Peyer's patch (tissue), 4 donors: ENCODE results near the gene MGLL. TPM values are rescaled to one million over a fixed set of nuclear protein-coding genes. Genes with fewer than 3 reads are reported as not detected.

ENCODE experiments used
- DNase-seq, 3 donors: peaks; one replicate each; pipeline ENCODE4 v3.0.0-alpha.2; 2017 to 2019
- H3K27ac ChIP-seq, 4 donors: fragments of 200-600 bp; sonication (generic); one replicate each; pipeline ENCODE4 v1.5.1; 2016 to 2019
- H3K27me3 ChIP-seq, 2 donors: fragments of 200-600 bp; sonication (generic); one replicate each; pipeline ENCODE4 v1.5.1; 2019
- H3K36me3 ChIP-seq, 3 donors: fragments of 200-600 bp; sonication (generic); one replicate each; pipeline ENCODE4 v1.5.1; 2016 to 2019
- H3K4me1 ChIP-seq, 4 donors: fragments of 200-600 bp; sonication (generic); one replicate each; pipeline ENCODE4 v1.5.1; 2016 to 2019
- H3K4me3 ChIP-seq, 4 donors: fragments of 200-600 bp; sonication (generic); 1 replicate in 3 of 4; 2 replicates in 1 of 4; pipeline ENCODE4 v1.5.1; 2016 to 2019; ENCODE audit warnings: mild to moderate bottlenecking in 1 of 4
- H3K9me3 ChIP-seq, 4 donors: fragments of 200-600 bp; sonication (generic); one replicate each; pipeline ENCODE4 v1.5.1; 2016 to 2019; ENCODE audit warnings: mild to moderate bottlenecking in 1 of 4
- POLR2A ChIP-seq, 2 donors: fragments of 450-650 bp; IDR thresholded peaks; one replicate each; pipeline ENCODE4 v1.5.1; 2017; ENCODE audit warnings: antibody characterized with exemption in 2 of 2, mild to moderate bottlenecking in 2 of 2, moderate library complexity in 2 of 2
- total RNA-seq, 4 donors: library from RNA; depleted of rRNA; stranded (reverse); fragments of >200 nt; gene quantifications; one replicate each; pipeline ENCODE4 v1.1.0, GENCODE V29; 2016
- TF ChIP-seq, protein P1 (sequence below), 6 experiments: fragments of 450-650 bp in 4 of 6; fragments of 200-600 bp in 2 of 6; sonication (generic) in 1 of 6; IDR thresholded peaks; one replicate each; pipeline ENCODE4 v1.5.1; 2017 to 2019; ENCODE audit warnings: antibody characterized with exemption in 6 of 6, mild to moderate bottlenecking in 3 of 6, moderate library complexity in 1 of 6

The MGLL gene
- total RNA-seq, 4 donors from 2014 or later = 56.1 to 180 (median 143) TPM

- peak in 1 of 3 donors; percentile 29 for DNase-seq
- TF ChIP-seq, protein P1, sequence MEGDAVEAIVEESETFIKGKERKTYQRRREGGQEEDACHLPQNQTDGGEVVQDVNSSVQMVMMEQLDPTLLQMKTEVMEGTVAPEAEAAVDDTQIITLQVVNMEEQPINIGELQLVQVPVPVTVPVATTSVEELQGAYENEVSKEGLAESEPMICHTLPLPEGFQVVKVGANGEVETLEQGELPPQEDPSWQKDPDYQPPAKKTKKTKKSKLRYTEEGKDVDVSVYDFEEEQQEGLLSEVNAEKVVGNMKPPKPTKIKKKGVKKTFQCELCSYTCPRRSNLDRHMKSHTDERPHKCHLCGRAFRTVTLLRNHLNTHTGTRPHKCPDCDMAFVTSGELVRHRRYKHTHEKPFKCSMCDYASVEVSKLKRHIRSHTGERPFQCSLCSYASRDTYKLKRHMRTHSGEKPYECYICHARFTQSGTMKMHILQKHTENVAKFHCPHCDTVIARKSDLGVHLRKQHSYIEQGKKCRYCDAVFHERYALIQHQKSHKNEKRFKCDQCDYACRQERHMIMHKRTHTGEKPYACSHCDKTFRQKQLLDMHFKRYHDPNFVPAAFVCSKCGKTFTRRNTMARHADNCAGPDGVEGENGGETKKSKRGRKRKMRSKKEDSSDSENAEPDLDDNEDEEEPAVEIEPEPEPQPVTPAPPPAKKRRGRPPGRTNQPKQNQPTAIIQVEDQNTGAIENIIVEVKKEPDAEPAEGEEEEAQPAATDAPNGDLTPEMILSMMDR (IDR thresholded peaks at IDR 0.05) = no peak
- TF ChIP-seq POLR2A (IDR thresholded peaks at IDR 0.05) = no peak
- Histone ChIP-seq H3K27me3 (no peaks in the 10 kb centered on the region), H3K9me3 (no peaks in the 10 kb centered on the region), H3K4me3 (no peak overlapping the region), H3K4me1 (peaks cover 3 to 38% (median 7%) of the 10 kb centered on the region in 4 donors), H3K27ac (peak overlapping the region in 3 of 4 donors; percentile 17 to 33 (median 31)), H3K36me3 (no peaks in the 10 kb centered on the region)
These were observed 87.4 kb downstream of the MGLL start for GRCh38 chr3:127734754-127735473.

DNA sequence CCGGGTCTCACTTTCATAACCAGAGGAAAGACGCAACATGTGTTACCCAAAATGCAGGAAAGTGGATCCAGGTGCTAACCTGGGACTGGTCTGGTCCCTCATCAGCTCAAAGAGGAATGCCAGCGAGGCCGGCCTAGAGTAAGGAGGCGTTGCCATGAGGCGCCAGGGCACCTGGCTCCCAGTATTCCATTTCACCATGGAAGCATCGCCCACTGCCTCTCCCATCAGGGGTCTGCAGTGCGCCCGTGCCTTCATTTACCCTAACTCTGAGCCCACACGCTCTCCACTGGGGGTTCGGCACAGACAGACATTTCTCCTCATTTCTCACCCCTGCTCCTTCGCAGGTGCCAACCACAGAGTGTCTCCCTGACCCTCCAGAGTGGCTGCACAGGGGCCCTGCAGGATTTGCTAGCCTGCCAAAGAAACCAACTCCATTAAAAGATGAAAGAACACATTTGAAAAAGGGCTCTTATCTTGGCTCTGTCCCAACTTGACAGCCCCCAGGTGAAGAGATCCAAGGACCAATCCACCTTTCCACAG lies 88.1 kb downstream of the MGLL start:
- TF ChIP-seq, protein P1 (IDR thresholded peaks at IDR 0.05) = no peak
- TF ChIP-seq POLR2A (IDR thresholded peaks at IDR 0.05) = no peak
- no peaks in the 10 kb centered on the region for H3K9me3 ChIP-seq
- H3K27ac ChIP-seq = peak overlapping the region in 3 of 4 donors; percentile 17 to 33 (median 31)
- H3K4me1 ChIP-seq = peaks cover 3 to 38% (median 7%) of the 10 kb centered on the region in 4 donors
- H3K4me3 ChIP-seq = no peak overlapping the region
- no peaks in the 10 kb centered on the region for H3K27me3 ChIP-seq
- H3K36me3 ChIP-seq = no peaks in the 10 kb centered on the region
- peak in 1 of 3 donors; percentile 9 for DNase-seq

- H3K27me3 ChIP-seq = no peaks in the 10 kb centered on the region
- H3K9me3 ChIP-seq = no peaks in the 10 kb centered on the region
- DNase-seq = no peak
- H3K4me3 ChIP-seq = no peak overlapping the region
- H3K36me3 ChIP-seq = no peaks in the 10 kb centered on the region
- peaks cover 3 to 34% (median 7%) of the 10 kb centered on the region in 4 donors for H3K4me1 ChIP-seq
- no peak overlapping the region for H3K27ac ChIP-seq
- TF ChIP-seq, protein P1 (IDR thresholded peaks at IDR 0.05) = no peak
- no peak for TF ChIP-seq POLR2A (IDR thresholded peaks at IDR 0.05)
These were observed 88.5 kb downstream of the MGLL start for GRCh38 chr3:127733781-127734180.

DNA sequence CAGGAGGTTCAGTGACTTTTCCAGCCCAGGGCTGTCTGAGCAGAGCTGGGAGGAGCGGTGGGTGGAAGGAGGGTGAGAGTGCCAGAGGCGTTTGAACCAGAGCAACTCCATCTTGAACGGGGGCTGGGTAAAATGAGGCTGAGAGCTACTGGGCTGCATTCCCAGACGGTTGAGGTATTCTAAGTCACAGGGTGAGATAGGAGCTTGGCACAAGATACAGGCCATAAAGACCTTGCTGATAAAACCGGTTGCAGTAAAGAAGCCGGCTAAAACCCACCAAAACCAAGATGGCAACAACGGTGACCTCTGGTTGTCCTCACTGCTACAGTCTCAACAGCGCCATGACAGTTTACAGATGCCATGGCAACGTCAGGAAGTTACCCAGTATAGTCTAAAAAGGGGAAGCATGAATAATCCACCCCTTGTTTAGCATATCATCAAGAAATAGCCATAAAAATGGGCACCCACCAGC lies 89.4 kb downstream of the MGLL start:
- Histone ChIP-seq H3K9me3 (no peaks in the 10 kb centered on the region), H3K4me1 (peaks cover 0 to 28% (median 5%) of the 10 kb centered on the region in 4 donors), H3K4me3 (no peak overlapping the region), H3K27me3 (no peaks in the 10 kb centered on the region), H3K27ac (no peak overlapping the region), H3K36me3 (no peaks in the 10 kb centered on the region)
- no peak for DNase-seq
- TF ChIP-seq, protein P1 (IDR thresholded peaks at IDR 0.05) = no peak
- no peak for TF ChIP-seq POLR2A (IDR thresholded peaks at IDR 0.05)

DNA sequence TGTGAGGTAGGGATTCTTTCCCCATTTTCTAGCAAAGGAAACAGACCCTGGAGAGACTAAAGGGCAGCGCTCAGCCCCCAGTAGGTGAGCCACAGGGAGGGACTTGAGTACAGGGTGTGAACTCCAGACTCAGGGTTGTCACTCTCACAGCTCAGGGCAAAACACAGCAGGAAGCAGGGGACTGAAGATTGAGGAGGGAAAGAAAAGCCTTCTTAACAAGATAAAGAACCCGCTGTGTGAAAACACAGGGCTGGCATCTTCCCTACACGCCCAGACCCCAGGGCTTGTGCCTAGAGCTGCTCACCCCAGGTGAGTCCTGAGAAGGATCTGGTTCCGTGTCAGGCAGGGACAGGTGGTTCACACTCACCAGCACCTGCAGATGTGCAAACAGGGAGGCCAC lies 90.0 kb downstream of the MGLL start:
- H3K4me1 ChIP-seq = peaks cover 0 to 23% (median 5%) of the 10 kb centered on the region in 4 donors
- H3K27me3 ChIP-seq = no peaks in the 10 kb centered on the region
- DNase-seq = no peak
- H3K27ac ChIP-seq = no peak overlapping the region
- no peak overlapping the region for H3K4me3 ChIP-seq
- no peaks in the 10 kb centered on the region for H3K36me3 ChIP-seq
- H3K9me3 ChIP-seq = no peaks in the 10 kb centered on the region
- TF ChIP-seq, protein P1 (IDR thresholded peaks at IDR 0.05) = no peak
- no peak for TF ChIP-seq POLR2A (IDR thresholded peaks at IDR 0.05)
